ENCODE data around the gene ATP2B2. TPM values are rescaled to one million over a fixed set of nuclear protein-coding genes. Genes with fewer than 3 reads are reported as not detected.
A peak's percentile ranks its signal among the peaks of the same experiment; 100 is the strongest.

Gene ATP2B2
- total and polyA plus RNA-seq, 8 donors, result 0.01 to 0.18 (median 0.06) TPM; not detected in 1

- H3K9me3 ChIP-seq, result peaks cover 0 to 3% of the 10 kb centered on the region in 2 donors
- no peak for ATAC-seq
- no peaks in the 10 kb centered on the region for H3K27me3 ChIP-seq
- H3K36me3 ChIP-seq, result no peaks in the 10 kb centered on the region
- no peak for TF ChIP-seq CTCF (IDR thresholded peaks at IDR 0.05)
- H3K4me3 ChIP-seq, result no peak overlapping the region
- no peak overlapping the region for H3K27ac ChIP-seq
- no peak for DNase-seq
- no peaks in the 10 kb centered on the region for H3K4me1 ChIP-seq
- intact Hi-C loops (cut with DNase I), result no loop called here
These were observed 140.1 kb downstream of the ATP2B2 start for GRCh38 chr3:10365316-10365715.

- Histone ChIP-seq H3K9me3 (peaks cover 0 to 3% of the 10 kb centered on the region in 2 donors), H3K27ac (no peak overlapping the region), H3K27me3 (peaks cover 0 to 4% of the 10 kb centered on the region in 2 donors), H3K4me3 (no peak overlapping the region), H3K4me1 (no peaks in the 10 kb centered on the region), H3K36me3 (no peaks in the 10 kb centered on the region)
- TF ChIP-seq CTCF (IDR thresholded peaks at IDR 0.05), result no peak
- ATAC-seq (no peak), DNase-seq (peak in 1 of 4 donors; percentile 42)
- intact Hi-C loops (cut with DNase I), result no loop called here
These were observed 140.6 kb downstream of the ATP2B2 start for GRCh38 chr3:10364806-10365205.

GRCh38 chr3:10363935-10364334 lies 141.5 kb downstream of the ATP2B2 start:
- H3K27me3 ChIP-seq, result peaks cover 0 to 7% of the 10 kb centered on the region in 2 donors
- H3K4me1 ChIP-seq, result no peaks in the 10 kb centered on the region
- no peaks in the 10 kb centered on the region for H3K36me3 ChIP-seq
- intact Hi-C loops (cut with DNase I), result no loop called here
- no peak overlapping the region for H3K4me3 ChIP-seq
- ATAC-seq, result no peak
- peaks cover 0 to 3% of the 10 kb centered on the region in 2 donors for H3K9me3 ChIP-seq
- no peak for TF ChIP-seq CTCF (IDR thresholded peaks at IDR 0.05)
- no peak overlapping the region for H3K27ac ChIP-seq
- no peak for DNase-seq

GRCh38 chr3:10361375-10361774 lies 144.0 kb downstream of the ATP2B2 start:
- no peak for ATAC-seq
- H3K9me3 ChIP-seq, result peaks cover 0 to 3% of the 10 kb centered on the region in 2 donors
- TF ChIP-seq CTCF (IDR thresholded peaks at IDR 0.05), result no peak
- H3K27me3 ChIP-seq, result peaks cover 0 to 7% of the 10 kb centered on the region in 2 donors
- no peaks in the 10 kb centered on the region for H3K36me3 ChIP-seq
- H3K4me1 ChIP-seq, result no peaks in the 10 kb centered on the region
- DNase-seq, result peak in 1 of 4 donors; percentile 37
- intact Hi-C loops (cut with DNase I), result no loop called here
- H3K4me3 ChIP-seq, result no peak overlapping the region
- H3K27ac ChIP-seq, result no peak overlapping the region

GRCh38 chr3:10360478-10360877 lies 144.9 kb downstream of the ATP2B2 start:
- intact Hi-C loops (cut with DNase I), result no loop called here
- no peak overlapping the region for H3K4me3 ChIP-seq
- H3K36me3 ChIP-seq, result no peaks in the 10 kb centered on the region
- ATAC-seq, result no peak
- H3K9me3 ChIP-seq, result peaks cover 0 to 3% of the 10 kb centered on the region in 2 donors
- no peak overlapping the region for H3K27ac ChIP-seq
- TF ChIP-seq CTCF (IDR thresholded peaks at IDR 0.05), result no peak
- no peaks in the 10 kb centered on the region for H3K4me1 ChIP-seq
- H3K27me3 ChIP-seq, result peaks cover 0 to 7% of the 10 kb centered on the region in 2 donors
- no peak for DNase-seq

Measured in left lung (tissue), 10 donors.